ENCODE results near the gene ATF6. TPM values are rescaled to one million over a fixed set of nuclear protein-coding genes. Genes with fewer than 3 reads are reported as not detected.

Gene ATF6
- total RNA-seq, 1 donor from 2014 or later = 14.6 TPM

DNA sequence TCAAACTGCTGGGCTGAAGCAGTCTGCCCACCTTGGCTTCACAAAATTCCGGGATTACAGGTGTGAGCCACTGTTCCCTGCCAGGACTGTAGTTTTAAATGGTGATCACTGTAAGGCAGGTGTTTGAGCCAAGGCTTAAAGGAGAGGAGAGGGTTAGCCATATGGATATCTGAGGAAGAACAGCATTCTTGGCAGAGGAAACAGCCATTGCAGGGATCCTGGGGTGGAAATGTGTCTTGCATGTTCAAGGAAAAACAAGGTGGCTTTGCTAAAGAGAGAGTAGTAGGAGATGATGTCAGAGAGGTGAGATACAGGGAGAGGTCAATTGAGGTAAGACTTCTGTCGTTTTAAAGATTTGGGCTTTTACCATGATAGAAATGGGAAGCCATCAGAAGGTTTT, 73.5 kb downstream of the ATF6 start:
- H3K4me3 ChIP-seq (ENCODE audit: low read length in 3 of 3) = no peak overlapping the region
- H3K9ac ChIP-seq (ENCODE audit: low read depth in 1 of 3, low read length in 3 of 3) = no peak overlapping the region
- no peaks in the 10 kb centered on the region for H3K4me1 ChIP-seq (ENCODE audit: control insufficient read depth in 3 of 3, insufficient read depth in 3 of 3, low read length in 3 of 3)
- no peaks in the 10 kb centered on the region for H3K9me3 ChIP-seq (ENCODE audit: control insufficient read depth in 3 of 3, low read length in 3 of 3)
- H3K27ac ChIP-seq (ENCODE audit: low read depth, low read length) = no peak overlapping the region
- H3K27me3 ChIP-seq (ENCODE audit: control insufficient read depth in 3 of 3, insufficient read depth in 3 of 3, low read length in 3 of 3) = no peaks in the 10 kb centered on the region
- peaks cover 0 to 5% (median 2%) of the 10 kb centered on the region in 3 donors for H3K36me3 ChIP-seq (ENCODE audit: control insufficient read depth in 3 of 3, insufficient read depth in 3 of 3, low read length in 3 of 3)

DNA sequence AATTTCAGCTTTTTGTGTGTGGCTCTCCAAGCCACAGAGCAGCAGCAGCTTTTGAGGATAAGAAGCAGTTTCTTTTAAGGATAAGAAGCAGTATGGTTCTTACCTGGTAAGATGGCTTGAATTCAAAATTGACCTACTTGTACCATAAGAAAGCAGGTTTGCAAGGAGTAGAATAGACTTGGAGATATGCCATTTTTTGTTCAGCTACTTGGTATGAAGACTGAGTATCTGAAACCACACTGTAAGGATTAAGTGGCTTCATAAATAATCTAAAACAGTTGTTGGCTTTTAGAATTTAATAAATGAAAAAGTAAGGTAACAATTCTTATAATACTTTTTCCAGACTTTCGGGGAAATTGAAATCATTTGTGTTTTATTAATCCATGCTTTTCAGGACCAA, 74.2 kb downstream of the ATF6 start:
- H3K27ac ChIP-seq (ENCODE audit: low read depth, low read length) = no peak overlapping the region
- H3K4me3 ChIP-seq (ENCODE audit: low read length in 3 of 3) = no peak overlapping the region
- H3K4me1 ChIP-seq (ENCODE audit: control insufficient read depth in 3 of 3, insufficient read depth in 3 of 3, low read length in 3 of 3) = no peaks in the 10 kb centered on the region
- no peaks in the 10 kb centered on the region for H3K9me3 ChIP-seq (ENCODE audit: control insufficient read depth in 3 of 3, low read length in 3 of 3)
- H3K9ac ChIP-seq (ENCODE audit: low read depth in 1 of 3, low read length in 3 of 3) = no peak overlapping the region
- H3K27me3 ChIP-seq (ENCODE audit: control insufficient read depth in 3 of 3, insufficient read depth in 3 of 3, low read length in 3 of 3) = no peaks in the 10 kb centered on the region
- H3K36me3 ChIP-seq (ENCODE audit: control insufficient read depth in 3 of 3, insufficient read depth in 3 of 3, low read length in 3 of 3) = peaks cover 0 to 5% (median 2%) of the 10 kb centered on the region in 3 donors

- no peaks in the 10 kb centered on the region for H3K9me3 ChIP-seq (ENCODE audit: control insufficient read depth in 3 of 3, low read length in 3 of 3)
- no peaks in the 10 kb centered on the region for H3K27me3 ChIP-seq (ENCODE audit: control insufficient read depth in 3 of 3, insufficient read depth in 3 of 3, low read length in 3 of 3)
- H3K27ac ChIP-seq (ENCODE audit: low read depth, low read length) = no peak overlapping the region
- no peak overlapping the region for H3K4me3 ChIP-seq (ENCODE audit: low read length in 3 of 3)
- no peak overlapping the region for H3K9ac ChIP-seq (ENCODE audit: low read depth in 1 of 3, low read length in 3 of 3)
- H3K4me1 ChIP-seq (ENCODE audit: control insufficient read depth in 3 of 3, insufficient read depth in 3 of 3, low read length in 3 of 3) = no peaks in the 10 kb centered on the region
- peaks cover 2 to 5% (median 4%) of the 10 kb centered on the region in 3 donors for H3K36me3 ChIP-seq (ENCODE audit: control insufficient read depth in 3 of 3, insufficient read depth in 3 of 3, low read length in 3 of 3)
Measured at GRCh38 chr1:161843156-161843555, 77.0 kb downstream of the ATF6 start.

- no peak overlapping the region for H3K4me3 ChIP-seq (ENCODE audit: low read length in 3 of 3)
- H3K27me3 ChIP-seq (ENCODE audit: control insufficient read depth in 3 of 3, insufficient read depth in 3 of 3, low read length in 3 of 3) = no peaks in the 10 kb centered on the region
- peaks cover 2 to 5% (median 4%) of the 10 kb centered on the region in 3 donors for H3K36me3 ChIP-seq (ENCODE audit: control insufficient read depth in 3 of 3, insufficient read depth in 3 of 3, low read length in 3 of 3)
- H3K4me1 ChIP-seq (ENCODE audit: control insufficient read depth in 3 of 3, insufficient read depth in 3 of 3, low read length in 3 of 3) = no peaks in the 10 kb centered on the region
- no peak overlapping the region for H3K27ac ChIP-seq (ENCODE audit: low read depth, low read length)
- no peaks in the 10 kb centered on the region for H3K9me3 ChIP-seq (ENCODE audit: control insufficient read depth in 3 of 3, low read length in 3 of 3)
- no peak overlapping the region for H3K9ac ChIP-seq (ENCODE audit: low read depth in 1 of 3, low read length in 3 of 3)
Measured at GRCh38 chr1:161844696-161845095, 78.6 kb downstream of the ATF6 start.

DNA sequence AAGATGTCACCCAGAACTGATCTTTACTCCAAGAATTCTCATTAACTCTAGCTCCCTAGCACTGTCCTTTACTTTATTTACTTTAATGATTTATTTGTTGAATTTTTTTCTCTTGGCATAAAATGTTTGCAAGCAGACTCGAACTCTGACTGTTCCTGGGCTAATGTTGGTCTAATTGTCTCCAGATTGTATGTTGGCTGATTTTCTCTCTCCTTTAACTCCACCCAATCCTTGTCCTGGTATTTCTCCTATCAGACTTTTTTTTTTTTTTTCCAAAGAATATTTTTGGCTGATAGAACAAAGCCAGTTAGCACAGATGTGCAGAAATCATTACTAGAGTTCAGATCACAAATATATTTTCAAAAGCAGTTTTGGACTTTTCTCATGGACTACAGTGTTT, 82.6 kb downstream of the ATF6 start:
- Histone ChIP-seq H3K4me3 (ENCODE audit: low read length in 3 of 3) (no peak overlapping the region), H3K27ac (ENCODE audit: low read depth, low read length) (no peak overlapping the region), H3K27me3 (ENCODE audit: control insufficient read depth in 3 of 3, insufficient read depth in 3 of 3, low read length in 3 of 3) (no peaks in the 10 kb centered on the region), H3K9ac (ENCODE audit: low read depth in 1 of 3, low read length in 3 of 3) (no peak overlapping the region), H3K4me1 (ENCODE audit: control insufficient read depth in 3 of 3, insufficient read depth in 3 of 3, low read length in 3 of 3) (no peaks in the 10 kb centered on the region), H3K9me3 (ENCODE audit: control insufficient read depth in 3 of 3, low read length in 3 of 3) (no peaks in the 10 kb centered on the region), H3K36me3 (ENCODE audit: control insufficient read depth in 3 of 3, insufficient read depth in 3 of 3, low read length in 3 of 3) (peaks cover 4 to 19% (median 16%) of the 10 kb centered on the region in 3 donors)

DNA sequence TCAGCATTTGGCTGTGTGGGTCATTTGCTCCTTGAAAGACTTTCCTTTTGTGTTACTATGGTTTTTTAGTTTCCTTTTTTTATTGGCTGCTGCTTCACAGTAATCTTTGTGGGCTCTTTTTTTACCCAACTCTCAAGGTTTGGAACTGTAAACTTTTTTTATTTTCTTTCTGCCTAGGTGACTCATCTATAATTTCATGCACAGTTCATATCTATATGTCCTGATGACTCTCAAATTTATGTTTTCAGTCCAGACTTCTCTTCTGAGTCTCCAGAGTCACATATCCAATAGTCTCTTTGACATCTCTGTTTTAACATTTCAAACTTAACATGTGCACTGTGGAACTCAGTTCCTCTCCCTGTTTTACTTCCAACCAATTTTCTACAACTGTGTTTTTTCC, 83.4 kb downstream of the ATF6 start:
- Histone ChIP-seq H3K9ac (ENCODE audit: low read depth in 1 of 3, low read length in 3 of 3) (no peak overlapping the region), H3K9me3 (ENCODE audit: control insufficient read depth in 3 of 3, low read length in 3 of 3) (no peaks in the 10 kb centered on the region), H3K27me3 (ENCODE audit: control insufficient read depth in 3 of 3, insufficient read depth in 3 of 3, low read length in 3 of 3) (no peaks in the 10 kb centered on the region), H3K4me3 (ENCODE audit: low read length in 3 of 3) (no peak overlapping the region), H3K36me3 (ENCODE audit: control insufficient read depth in 3 of 3, insufficient read depth in 3 of 3, low read length in 3 of 3) (peaks cover 8 to 27% (median 22%) of the 10 kb centered on the region in 3 donors), H3K27ac (ENCODE audit: low read depth, low read length) (no peak overlapping the region), H3K4me1 (ENCODE audit: control insufficient read depth in 3 of 3, insufficient read depth in 3 of 3, low read length in 3 of 3) (no peaks in the 10 kb centered on the region)

- H3K27me3 ChIP-seq (ENCODE audit: control insufficient read depth in 3 of 3, insufficient read depth in 3 of 3, low read length in 3 of 3) = no peaks in the 10 kb centered on the region
- H3K9ac ChIP-seq (ENCODE audit: low read depth in 1 of 3, low read length in 3 of 3) = no peak overlapping the region
- no peak overlapping the region for H3K4me3 ChIP-seq (ENCODE audit: low read length in 3 of 3)
- H3K36me3 ChIP-seq (ENCODE audit: control insufficient read depth in 3 of 3, insufficient read depth in 3 of 3, low read length in 3 of 3) = peaks cover 8 to 22% (median 18%) of the 10 kb centered on the region in 3 donors
- H3K4me1 ChIP-seq (ENCODE audit: control insufficient read depth in 3 of 3, insufficient read depth in 3 of 3, low read length in 3 of 3) = no peaks in the 10 kb centered on the region
- H3K27ac ChIP-seq (ENCODE audit: low read depth, low read length) = no peak overlapping the region
- no peaks in the 10 kb centered on the region for H3K9me3 ChIP-seq (ENCODE audit: control insufficient read depth in 3 of 3, low read length in 3 of 3)
Measured at GRCh38 chr1:161855260-161855659, 89.1 kb downstream of the ATF6 start.

- H3K4me1 ChIP-seq (ENCODE audit: control insufficient read depth in 3 of 3, insufficient read depth in 3 of 3, low read length in 3 of 3) = no peaks in the 10 kb centered on the region
- no peaks in the 10 kb centered on the region for H3K27me3 ChIP-seq (ENCODE audit: control insufficient read depth in 3 of 3, insufficient read depth in 3 of 3, low read length in 3 of 3)
Measured at GRCh38 chr1:161858271-161858670, 92.2 kb downstream of the ATF6 start.

DNA sequence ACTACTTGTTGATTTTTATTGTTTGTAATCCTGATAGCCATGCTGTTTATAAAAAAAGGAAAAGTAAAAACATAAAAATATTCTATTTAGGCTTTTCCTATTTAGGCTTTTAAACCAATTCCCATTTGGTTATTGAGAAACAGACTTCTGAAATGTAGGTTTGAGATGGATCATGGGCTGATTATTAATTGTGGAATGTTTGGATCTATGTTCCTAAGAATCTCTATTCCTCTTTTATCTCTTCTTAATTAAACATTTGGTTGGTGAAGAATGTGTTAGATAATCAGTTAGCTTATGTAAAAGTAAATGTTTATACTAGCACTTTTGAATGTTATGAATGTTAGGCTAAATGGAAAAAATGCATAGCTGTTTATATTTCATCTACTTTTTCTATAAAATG, 97.4 kb downstream of the ATF6 start:
- H3K9me3 ChIP-seq (ENCODE audit: control insufficient read depth in 3 of 3, low read length in 3 of 3) = no peaks in the 10 kb centered on the region
- no peak overlapping the region for H3K4me3 ChIP-seq (ENCODE audit: low read length in 3 of 3)
- peaks cover 4 to 9% (median 5%) of the 10 kb centered on the region in 3 donors for H3K36me3 ChIP-seq (ENCODE audit: control insufficient read depth in 3 of 3, insufficient read depth in 3 of 3, low read length in 3 of 3)

More at GRCh38 chr1:161858271-161858670, 92.2 kb downstream of the ATF6 start:
- H3K4me3 ChIP-seq (ENCODE audit: low read length in 3 of 3) = no peak overlapping the region
- peaks cover 7 to 11% (median 11%) of the 10 kb centered on the region in 3 donors for H3K36me3 ChIP-seq (ENCODE audit: control insufficient read depth in 3 of 3, insufficient read depth in 3 of 3, low read length in 3 of 3)
- H3K9me3 ChIP-seq (ENCODE audit: control insufficient read depth in 3 of 3, low read length in 3 of 3) = no peaks in the 10 kb centered on the region
- H3K27ac ChIP-seq (ENCODE audit: low read depth, low read length) = no peak overlapping the region
- no peak overlapping the region for H3K9ac ChIP-seq (ENCODE audit: low read depth in 1 of 3, low read length in 3 of 3)

DNA sequence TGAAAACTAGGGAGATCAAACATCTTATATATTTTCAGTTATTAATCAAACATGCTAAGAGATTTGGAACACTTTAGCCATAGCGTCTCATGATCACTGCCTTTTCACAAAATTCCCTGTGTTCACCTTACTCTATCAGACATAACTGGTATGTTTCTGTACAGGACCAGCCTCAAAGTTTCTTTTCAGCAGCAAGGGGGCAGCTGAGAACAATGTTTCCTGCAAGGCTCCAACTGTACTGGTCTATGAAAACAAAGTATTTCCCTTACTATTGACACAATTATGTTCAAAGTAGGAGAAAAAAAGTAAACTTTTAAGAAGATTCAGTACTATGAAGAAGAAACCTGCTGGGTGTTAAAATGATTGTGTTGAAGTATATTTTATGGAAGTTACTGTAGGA, 98.5 kb downstream of the ATF6 start:
- no peak overlapping the region for H3K4me3 ChIP-seq (ENCODE audit: low read length in 3 of 3)
- H3K27me3 ChIP-seq (ENCODE audit: control insufficient read depth in 3 of 3, insufficient read depth in 3 of 3, low read length in 3 of 3) = no peaks in the 10 kb centered on the region
- H3K4me1 ChIP-seq (ENCODE audit: control insufficient read depth in 3 of 3, insufficient read depth in 3 of 3, low read length in 3 of 3) = no peaks in the 10 kb centered on the region
- peaks cover 4 to 9% (median 5%) of the 10 kb centered on the region in 3 donors for H3K36me3 ChIP-seq (ENCODE audit: control insufficient read depth in 3 of 3, insufficient read depth in 3 of 3, low read length in 3 of 3)
- no peak overlapping the region for H3K9ac ChIP-seq (ENCODE audit: low read depth in 1 of 3, low read length in 3 of 3)
- no peak overlapping the region for H3K27ac ChIP-seq (ENCODE audit: low read depth, low read length)
- no peaks in the 10 kb centered on the region for H3K9me3 ChIP-seq (ENCODE audit: control insufficient read depth in 3 of 3, low read length in 3 of 3)

More for the DNA sequence above, 97.4 kb downstream of the ATF6 start:
- no peaks in the 10 kb centered on the region for H3K27me3 ChIP-seq (ENCODE audit: control insufficient read depth in 3 of 3, insufficient read depth in 3 of 3, low read length in 3 of 3)
- no peak overlapping the region for H3K9ac ChIP-seq (ENCODE audit: low read depth in 1 of 3, low read length in 3 of 3)
- H3K27ac ChIP-seq (ENCODE audit: low read depth, low read length) = no peak overlapping the region
- no peaks in the 10 kb centered on the region for H3K4me1 ChIP-seq (ENCODE audit: control insufficient read depth in 3 of 3, insufficient read depth in 3 of 3, low read length in 3 of 3)

DNA sequence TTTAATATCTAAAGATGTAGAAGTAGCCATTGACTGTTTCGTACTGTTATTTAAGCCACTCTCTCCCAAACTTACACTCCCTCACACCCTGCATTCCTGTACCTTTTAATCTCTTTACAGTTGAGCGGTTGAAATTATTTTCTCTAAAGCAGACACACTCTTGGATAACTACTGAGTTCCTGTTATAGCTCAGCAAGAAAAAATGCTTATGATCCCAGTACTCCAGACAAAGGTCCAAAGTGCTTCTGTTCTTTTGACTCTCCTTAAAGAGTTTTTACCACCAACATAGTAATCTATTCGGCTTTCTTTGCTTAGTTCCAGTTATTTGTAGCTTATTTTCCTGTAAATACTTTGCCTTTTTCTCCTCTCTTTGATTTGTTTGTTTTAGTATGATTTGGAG, 100.1 kb downstream of the ATF6 start:
- H3K36me3 ChIP-seq (ENCODE audit: control insufficient read depth in 3 of 3, insufficient read depth in 3 of 3, low read length in 3 of 3) = peaks cover 4 to 9% (median 5%) of the 10 kb centered on the region in 3 donors
- H3K9me3 ChIP-seq (ENCODE audit: control insufficient read depth in 3 of 3, low read length in 3 of 3) = no peaks in the 10 kb centered on the region
- H3K9ac ChIP-seq (ENCODE audit: low read depth in 1 of 3, low read length in 3 of 3) = no peak overlapping the region
- H3K27me3 ChIP-seq (ENCODE audit: control insufficient read depth in 3 of 3, insufficient read depth in 3 of 3, low read length in 3 of 3) = no peaks in the 10 kb centered on the region
- no peaks in the 10 kb centered on the region for H3K4me1 ChIP-seq (ENCODE audit: control insufficient read depth in 3 of 3, insufficient read depth in 3 of 3, low read length in 3 of 3)
- no peak overlapping the region for H3K4me3 ChIP-seq (ENCODE audit: low read length in 3 of 3)
- H3K27ac ChIP-seq (ENCODE audit: low read depth, low read length) = no peak overlapping the region
